Heart left ventricle (tissue), 13 donors: ENCODE measurements around the gene USP48.

Experiments used
- POLR2A ChIP-seq, 2 donors: fragments of 450-650 bp; IDR thresholded peaks; one replicate each; pipeline ENCODE4 v1.6.1; 2017; ENCODE audit warnings: antibody characterized with exemption in 2 of 2, mild to moderate bottlenecking in 2 of 2, moderate library complexity in 2 of 2
- TF ChIP-seq, protein P1 (sequence below), 12 donors: fragments of 200-600 bp; sonication (generic) in 4 of 12; IDR thresholded peaks; one replicate each; pipeline versions ENCODE4 v1.5.0 to v1.8.0; 2018 to 2022; ENCODE audit warnings: antibody characterized with exemption in 12 of 12, mild to moderate bottlenecking in 5 of 12
- donor health status: ischemic (EF 13 %, LVEDD 7.1; RV severe dilation, severe dysfunction).
- donor health status: DM: no; HTN: yes; CAD: no.
- donor health status: DM: no; HTN: no; CAD: no.
- donor health status: ischemic (EF 25% LVEDD 6.9; RV normal size, moderate dysfunction).
- donor health status: ischemic (EF 25% LVEDD 5.7; RV mildly dilated, moderate dysfunction).
- donor health status: ischemic (EF 35%, LVEDD 5.7; RV mildly dilated, moderate dysfunction).
- donor health status: nonischemic (EF 11% LVEDD 7.7; RV severe dilation, severe dysfunction).
- donor health status: DM: yes; HTN: yes; CAD: no.
- donor health status: PGD.
- donor health status: ischemic (EF 29% LVEDD 5.4; RV normal size, mild dysfunction).
- donor health status: nonischemic (EF 23%, LVEDD 6.1; RV moderate dilation, normal function).

DNA sequence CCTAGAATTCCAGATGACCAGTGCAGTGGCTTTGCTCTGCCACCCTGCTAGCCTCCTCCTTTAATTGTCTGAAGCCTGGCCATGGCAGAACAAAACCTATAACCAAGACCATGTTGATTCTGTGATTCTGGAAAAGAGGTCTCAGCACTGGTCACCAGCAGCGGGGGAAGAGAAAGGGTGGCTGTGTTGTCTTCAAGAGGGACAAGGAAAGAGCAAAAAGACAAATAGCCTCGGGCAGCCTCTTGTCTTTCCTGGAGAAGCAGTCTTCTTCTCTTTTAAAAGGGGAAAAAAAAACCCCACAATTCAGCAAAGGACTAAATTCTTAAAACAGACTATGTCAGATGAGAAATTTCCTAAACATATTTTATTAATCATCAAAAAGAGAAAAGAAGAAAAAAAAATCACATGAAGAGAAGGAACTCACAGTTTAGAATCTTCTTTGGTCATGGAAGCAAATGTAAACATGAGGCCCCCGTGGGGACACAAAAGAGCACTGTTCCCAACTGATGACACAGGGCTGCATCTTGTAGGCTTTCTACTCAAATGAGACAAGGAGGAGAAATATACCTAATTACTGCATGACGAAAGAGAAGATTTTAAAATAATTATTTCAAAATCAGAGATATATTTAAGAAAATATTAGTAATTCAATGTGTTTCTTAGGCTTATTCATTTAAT is 77.5 kb downstream of the USP48 start:
- TF ChIP-seq, protein P1, sequence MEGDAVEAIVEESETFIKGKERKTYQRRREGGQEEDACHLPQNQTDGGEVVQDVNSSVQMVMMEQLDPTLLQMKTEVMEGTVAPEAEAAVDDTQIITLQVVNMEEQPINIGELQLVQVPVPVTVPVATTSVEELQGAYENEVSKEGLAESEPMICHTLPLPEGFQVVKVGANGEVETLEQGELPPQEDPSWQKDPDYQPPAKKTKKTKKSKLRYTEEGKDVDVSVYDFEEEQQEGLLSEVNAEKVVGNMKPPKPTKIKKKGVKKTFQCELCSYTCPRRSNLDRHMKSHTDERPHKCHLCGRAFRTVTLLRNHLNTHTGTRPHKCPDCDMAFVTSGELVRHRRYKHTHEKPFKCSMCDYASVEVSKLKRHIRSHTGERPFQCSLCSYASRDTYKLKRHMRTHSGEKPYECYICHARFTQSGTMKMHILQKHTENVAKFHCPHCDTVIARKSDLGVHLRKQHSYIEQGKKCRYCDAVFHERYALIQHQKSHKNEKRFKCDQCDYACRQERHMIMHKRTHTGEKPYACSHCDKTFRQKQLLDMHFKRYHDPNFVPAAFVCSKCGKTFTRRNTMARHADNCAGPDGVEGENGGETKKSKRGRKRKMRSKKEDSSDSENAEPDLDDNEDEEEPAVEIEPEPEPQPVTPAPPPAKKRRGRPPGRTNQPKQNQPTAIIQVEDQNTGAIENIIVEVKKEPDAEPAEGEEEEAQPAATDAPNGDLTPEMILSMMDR (IDR thresholded peaks at IDR 0.05), result no peak
- TF ChIP-seq POLR2A (IDR thresholded peaks at IDR 0.05), result no peak
